Gastroesophageal sphincter (tissue), 3 donors: ENCODE results near the gene TECTA.

Source experiments
- EP300 ChIP-seq: sonication (generic); formaldehyde crosslinking; IDR thresholded peaks from one replicate; pipeline ENCODE4 v1.6.1; 2017; ENCODE audit warnings: antibody characterized with exemption, mild to moderate bottlenecking
- POLR2A ChIP-seq, 2 donors: fragments of 450-650 bp; IDR thresholded peaks; one replicate each; pipeline ENCODE4 v1.6.1; 2017; ENCODE audit warnings: antibody characterized with exemption in 2 of 2, mild to moderate bottlenecking in 2 of 2, moderate library complexity in 1 of 2
- TF ChIP-seq, protein P1 (sequence below), 4 experiments: fragments of 200-600 bp in 2 of 4; fragments of 450-650 bp in 2 of 4; sonication (generic) in 1 of 4; IDR thresholded peaks; one replicate each; pipeline ENCODE4 v1.5.1; 2017 to 2019; ENCODE audit warnings: antibody characterized with exemption in 4 of 4, mild to moderate bottlenecking in 2 of 4, moderate library complexity in 2 of 4

DNA sequence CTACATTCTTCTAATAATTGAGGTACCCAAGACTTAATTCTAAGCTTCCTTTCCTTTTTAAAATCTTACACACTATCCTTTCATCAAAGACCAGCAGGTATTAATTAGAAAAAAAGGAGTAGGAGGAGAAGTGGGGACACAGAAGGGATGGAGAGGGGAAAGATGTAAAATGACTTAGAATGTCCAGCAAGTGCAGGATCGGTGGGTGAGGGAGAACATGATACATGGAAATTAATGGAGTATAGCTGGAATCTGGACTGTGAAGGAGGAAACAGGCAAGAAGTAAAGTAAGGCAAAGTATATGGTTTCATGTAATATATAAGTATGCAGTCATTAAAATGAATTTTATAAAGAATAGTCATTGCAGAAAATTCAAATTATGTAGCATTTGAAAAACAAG, 127.8 kb downstream of the TECTA start:
- no peak for TF ChIP-seq EP300
- TF ChIP-seq, protein P1, sequence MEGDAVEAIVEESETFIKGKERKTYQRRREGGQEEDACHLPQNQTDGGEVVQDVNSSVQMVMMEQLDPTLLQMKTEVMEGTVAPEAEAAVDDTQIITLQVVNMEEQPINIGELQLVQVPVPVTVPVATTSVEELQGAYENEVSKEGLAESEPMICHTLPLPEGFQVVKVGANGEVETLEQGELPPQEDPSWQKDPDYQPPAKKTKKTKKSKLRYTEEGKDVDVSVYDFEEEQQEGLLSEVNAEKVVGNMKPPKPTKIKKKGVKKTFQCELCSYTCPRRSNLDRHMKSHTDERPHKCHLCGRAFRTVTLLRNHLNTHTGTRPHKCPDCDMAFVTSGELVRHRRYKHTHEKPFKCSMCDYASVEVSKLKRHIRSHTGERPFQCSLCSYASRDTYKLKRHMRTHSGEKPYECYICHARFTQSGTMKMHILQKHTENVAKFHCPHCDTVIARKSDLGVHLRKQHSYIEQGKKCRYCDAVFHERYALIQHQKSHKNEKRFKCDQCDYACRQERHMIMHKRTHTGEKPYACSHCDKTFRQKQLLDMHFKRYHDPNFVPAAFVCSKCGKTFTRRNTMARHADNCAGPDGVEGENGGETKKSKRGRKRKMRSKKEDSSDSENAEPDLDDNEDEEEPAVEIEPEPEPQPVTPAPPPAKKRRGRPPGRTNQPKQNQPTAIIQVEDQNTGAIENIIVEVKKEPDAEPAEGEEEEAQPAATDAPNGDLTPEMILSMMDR (IDR thresholded peaks at IDR 0.05) = no peak
- TF ChIP-seq POLR2A (IDR thresholded peaks at IDR 0.05) = no peak
